ENCODE results near the gene THRB. TPM values are rescaled to one million over a fixed set of nuclear protein-coding genes. Genes with fewer than 3 reads are reported as not detected.

THRB gene
- total and polyA plus RNA-seq, 2 donors (not counting 3 experiments of a cell fraction or from before 2014, with no cell fraction given): 0.06 TPM; not detected in 1

- Histone ChIP-seq H4K20me1 (replicated peaks; ENCODE audit: control insufficient read depth, extremely low read depth, insufficient read depth, low read length) (no peaks in the 10 kb centered on the region), H3K36me3 (ENCODE audit: control insufficient read depth in 2 of 2, extremely low read depth in 1 of 2, insufficient read depth in 2 of 2, low read length in 2 of 2) (no peaks in the 10 kb centered on the region), H3K4me1 (ENCODE audit: control insufficient read depth, extremely low read depth, insufficient read depth, low read length) (peaks cover 12% of the 10 kb centered on the region), H3K79me2 (ENCODE audit: control insufficient read depth, insufficient read depth, low read length) (no peaks in the 10 kb centered on the region), H3K4me3 (replicated peaks in 1 of 3; ENCODE audit: insufficient read depth in 1 of 3, low read depth in 1 of 3, low read length in 3 of 3) (no peak overlapping the region), H3K27ac (ENCODE audit: insufficient read depth, low read depth, low read length) (no peak overlapping the region), H3K27me3 (ENCODE audit: control insufficient read depth in 2 of 2, insufficient read depth in 2 of 2, low read length in 2 of 2) (no peaks in the 10 kb centered on the region), H3K9me3 (replicated peaks; ENCODE audit: control insufficient read depth, insufficient read depth, low read length) (no peaks in the 10 kb centered on the region), H3K9me1 (replicated peaks; ENCODE audit: control insufficient read depth, extremely low read depth, insufficient read depth, low read length) (no peaks in the 10 kb centered on the region), H3K4me2 (ENCODE audit: insufficient read depth, low read length) (no peak overlapping the region), H2AFZ (ENCODE audit: low read depth, low read length) (no peak overlapping the region), H3K9ac (replicated peaks; ENCODE audit: extremely low read depth, insufficient read depth, low read length) (no peak overlapping the region)
- FAIRE-seq (no peak), DNase-seq (ENCODE audit: low read depth, low spot score) (no peak)
- dilution Hi-C loops (cut with MboI; ENCODE audit: extremely low pct_ligation_motif_present, low sequenced_read_pairs) (no loop called here), intact Hi-C loops (cut with micrococcal nuclease) (no loop called here)
- ChIA-PET CTCF (no interaction called here), POLR2A (no interaction called here)
- TF ChIP-seq EZH2 (IDR thresholded peaks at IDR 0.05; ENCODE audit: borderline replicate concordance, low read depth, low read length, severe bottlenecking) (no peak), FOS (IDR thresholded peaks at IDR 0.05; ENCODE audit: borderline replicate concordance, insufficient read depth, low read length) (no peak), MYC (IDR thresholded peaks at IDR 0.05; ENCODE audit: low read depth, low read length) (no peak), JUN (IDR thresholded peaks at IDR 0.05; ENCODE audit: borderline replicate concordance, insufficient read depth, insufficient read length, low read depth) (no peak), MAX (IDR thresholded peaks at IDR 0.05; ENCODE audit: insufficient read depth, insufficient read length) (no peak)
- BruUV-seq (replicated peaks): no TSS peak
These were observed 126.0 kb downstream of the THRB start for GRCh38 chr3:24368605-24369004.

GRCh38 chr3:24367664-24368264 is 126.9 kb downstream of the THRB start:
- DNase-seq (ENCODE audit: low read depth, low spot score): no peak
- POLR2A ChIA-PET: interaction anchor here (0.6 kb wide), 1 partner anchor 103 kb away, joined by 5 read pairs; no protein-coding TSS in a partner anchor
- BruUV-seq (replicated peaks): no TSS peak
- no peaks in the 10 kb centered on the region for H3K36me3 ChIP-seq (ENCODE audit: control insufficient read depth in 2 of 2, extremely low read depth in 1 of 2, insufficient read depth in 2 of 2, low read length in 2 of 2)
- no peak overlapping the region for H3K4me3 ChIP-seq (replicated peaks in 1 of 3; ENCODE audit: insufficient read depth in 1 of 3, low read depth in 1 of 3, low read length in 3 of 3)
- H3K27me3 ChIP-seq (ENCODE audit: control insufficient read depth in 2 of 2, insufficient read depth in 2 of 2, low read length in 2 of 2): no peaks in the 10 kb centered on the region
- no peaks in the 10 kb centered on the region for H3K9me3 ChIP-seq (replicated peaks; ENCODE audit: control insufficient read depth, insufficient read depth, low read length)
- FAIRE-seq: no peak
- no peak overlapping the region for H2AFZ ChIP-seq (ENCODE audit: low read depth, low read length)
- H3K9me1 ChIP-seq (replicated peaks; ENCODE audit: control insufficient read depth, extremely low read depth, insufficient read depth, low read length): no peaks in the 10 kb centered on the region
- CTCF ChIA-PET: no interaction called here
- no peak overlapping the region for H3K9ac ChIP-seq (replicated peaks; ENCODE audit: extremely low read depth, insufficient read depth, low read length)
- no peaks in the 10 kb centered on the region for H4K20me1 ChIP-seq (replicated peaks; ENCODE audit: control insufficient read depth, extremely low read depth, insufficient read depth, low read length)
- no peak overlapping the region for H3K4me2 ChIP-seq (ENCODE audit: insufficient read depth, low read length)
- TF ChIP-seq GATA2 (IDR thresholded peaks at IDR 0.05; ENCODE audit: insufficient read depth, insufficient read length, low read depth, low read length) (no peak), MYC (IDR thresholded peaks at IDR 0.05; ENCODE audit: low read depth, low read length) (no peak), FOS (IDR thresholded peaks at IDR 0.05; ENCODE audit: borderline replicate concordance, insufficient read depth, low read length) (no peak), EZH2 (IDR thresholded peaks at IDR 0.05; ENCODE audit: borderline replicate concordance, low read depth, low read length, severe bottlenecking) (no peak), POLR2A (IDR thresholded peaks at IDR 0.05; ENCODE audit: low read depth, low read length) (no peak), CTCF (IDR thresholded peaks at IDR 0.05; ENCODE audit: extremely low read depth in 1 of 2, insufficient read depth in 1 of 2, low read depth in 1 of 2, low read length in 2 of 2) (no peak), JUN (IDR thresholded peaks at IDR 0.05; ENCODE audit: borderline replicate concordance, insufficient read depth, insufficient read length, low read depth) (no peak), MAX (IDR thresholded peaks at IDR 0.05; ENCODE audit: insufficient read depth, insufficient read length) (no peak), POLR2AphosphoS5 (IDR thresholded peaks at IDR 0.05; ENCODE audit: insufficient read depth, low read depth, low read length) (no peak)
- H3K79me2 ChIP-seq (ENCODE audit: control insufficient read depth, insufficient read depth, low read length): no peaks in the 10 kb centered on the region
- H3K4me1 ChIP-seq (ENCODE audit: control insufficient read depth, extremely low read depth, insufficient read depth, low read length): peaks cover 12% of the 10 kb centered on the region
- dilution Hi-C loops (cut with MboI; ENCODE audit: extremely low pct_ligation_motif_present, low sequenced_read_pairs): no loop called here
- intact Hi-C loops (cut with micrococcal nuclease): no loop called here
- no peak overlapping the region for H3K27ac ChIP-seq (ENCODE audit: insufficient read depth, low read depth, low read length)

Measured in endothelial cell of umbilical vein (primary cell).